Liver (tissue), 3 donors: ENCODE measurements around the gene KMT5C.

Experiments used
- ATF3 ChIP-seq: IDR thresholded peaks from 2 replicates; pipeline ENCODE4 v1.6.1; 2016; ENCODE audit warnings: antibody characterized with exemption
- CTCF ChIP-seq: fragments of 150-350 bp; IDR thresholded peaks from 2 replicates; pipeline ENCODE4 v1.5.1; 2017; ENCODE audit warnings: improper control_type of control experiment, low read depth, low read length; ENCODE audit not compliant: missing input control
- HNF4G ChIP-seq: IDR thresholded peaks from 2 replicates; pipeline ENCODE4 v1.6.1; 2016; ENCODE audit warnings: antibody characterized with exemption
- RAD21 ChIP-seq, 2 donors: IDR thresholded peaks; 2 replicates each; pipeline ENCODE4 v1.6.1; 2016; ENCODE audit warnings: antibody characterized with exemption in 2 of 2, mild to moderate bottlenecking in 2 of 2
- TAF1 ChIP-seq: conservative IDR thresholded peaks from 2 replicates; pipeline ENCODE4 v1.6.1; 2016; ENCODE audit warnings: antibody characterized with exemption, mild to moderate bottlenecking
- TF ChIP-seq, protein P1 (sequence below): IDR thresholded peaks from 2 replicates; pipeline ENCODE4 v1.6.1; 2016; ENCODE audit warnings: antibody characterized with exemption
- donor health status: healthy.
- donor health status: healthy.

DNA sequence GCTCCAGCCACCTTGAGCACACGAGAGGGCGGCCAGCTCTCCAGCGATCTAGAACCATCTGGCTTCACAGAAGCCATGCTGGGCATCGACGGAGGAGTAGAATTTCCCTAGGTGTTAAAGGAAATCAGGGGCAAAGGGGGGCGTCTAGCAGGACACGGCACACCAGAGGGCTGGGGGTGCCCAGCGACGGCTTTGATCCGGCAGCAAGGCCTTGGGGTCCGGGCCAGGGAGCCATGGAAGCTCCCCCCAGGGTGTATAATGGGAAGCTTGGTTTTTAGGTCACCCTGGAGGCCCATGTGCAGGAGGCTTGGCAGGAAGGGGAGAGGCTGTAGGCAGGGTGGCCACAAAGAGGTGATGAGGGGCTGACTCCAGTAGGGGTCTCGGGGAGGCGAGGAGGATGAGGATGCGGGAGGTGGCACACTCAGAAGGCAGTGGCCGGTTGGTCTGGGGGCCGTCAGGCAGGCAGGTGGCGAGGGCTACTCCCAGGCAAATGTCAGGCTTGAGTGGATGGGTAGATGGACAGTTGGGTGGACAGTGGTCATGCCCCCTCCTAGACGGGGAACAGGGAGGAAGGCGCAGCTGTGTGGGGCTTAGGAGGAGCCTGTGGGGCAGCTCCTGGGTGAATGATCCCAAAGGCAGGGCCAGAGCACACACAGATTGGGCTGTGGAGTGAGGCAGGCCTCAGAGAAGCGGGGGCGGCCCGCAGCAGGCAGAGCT is 5.6 kb downstream of the KMT5C start:
- TF ChIP-seq CTCF (no peak), ATF3 (no peak), TAF1 (no peak), RAD21 (IDR thresholded peaks at IDR 0.05) (no peak), HNF4G (no peak)
- TF ChIP-seq, protein P1, sequence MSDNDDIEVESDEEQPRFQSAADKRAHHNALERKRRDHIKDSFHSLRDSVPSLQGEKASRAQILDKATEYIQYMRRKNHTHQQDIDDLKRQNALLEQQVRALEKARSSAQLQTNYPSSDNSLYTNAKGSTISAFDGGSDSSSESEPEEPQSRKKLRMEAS, result no peak
